HCT116 (cell line): Measurements from ENCODE around the gene LRRC8B. TPM values are rescaled to one million over a fixed set of nuclear protein-coding genes. Genes with fewer than 3 reads are reported as not detected.

Source experiments
- ATAC-seq: fragments of 200-7000 bp; cut with Tn5 transposase; 2 replicates; pipeline ENCODE4 v1.9.1; 2020; ENCODE audit warnings: mild to moderate bottlenecking, moderate library complexity
- BruUV-seq: library from RNA; stranded (reverse); fragments of 400-500 nt; replicated peaks from 2 replicates; lab custom pipeline; 2021; lab: Mats Ljungman, UMichigan
- CTCF ChIA-PET: fragments of 300-600 bp; sonication (Branson Sonifier 250); formaldehyde crosslinking; loops from one replicate; lab custom pipeline; 2021; ENCODE audit warnings: antibody characterized with exemption; lab: Charles Lee
- POLR2A ChIA-PET: fragments of 300-600, 350-600 bp; sonication (Branson Sonifier 250); formaldehyde crosslinking; loops from one replicate; lab custom pipeline; 2021; ENCODE audit warnings: antibody characterized with exemption; lab: Charles Lee
- RAD21 ChIA-PET, 2 experiments: fragments of 300-600 bp; sonication (Branson Sonifier 250); formaldehyde crosslinking; loops; one replicate each; lab custom pipeline; 2023; ENCODE audit warnings: low total read pairs in 2 of 2; ENCODE audit not compliant: uncharacterized antibody in 2 of 2, unreplicated experiment in 2 of 2, low non-redundant PET in 1 of 2; lab: Charles Lee
- DNase-seq: peaks from one replicate; pipeline ENCODE4 v3.0.0-alpha.2; 2010; ENCODE audit warnings: low read depth, low spot score
- H2AFZ ChIP-seq: fragments of 200-600 bp; shearing (Covaris generic), sonication (generic); 2 replicates; pipeline ENCODE4 v1.6.1; 2017; ENCODE audit warnings: low read depth, mixed run types, mixed read lengths, antibody characterized with exemption, low read length; ENCODE audit not compliant: poor library complexity, severe bottlenecking
- H3K27ac ChIP-seq: 2 replicates; pipeline ENCODE4 v1.5.1; 2012; ENCODE audit warnings: low read depth, low read length
- H3K27me3 ChIP-seq: fragments of 200-600 bp; sonication (generic); 2 replicates; pipeline ENCODE4 v1.6.1; 2016; ENCODE audit warnings: mixed run types, low read length, mixed read lengths; ENCODE audit not compliant: insufficient read depth
- H3K36me3 ChIP-seq, 2 experiments: fragments of 200-500 bp in 1 of 2; fragments of 200-600 bp in 1 of 2; sonication (Bioruptor generic) in 1 of 2; sonication (generic) in 1 of 2; 2 replicates each; pipeline versions ENCODE4 v1.5.1 to v1.6.1; 2014 to 2016; ENCODE audit warnings: low read length in 2 of 2, inconsistent platforms in 1 of 2, mixed read lengths in 1 of 2, mixed run types in 1 of 2; ENCODE audit not compliant: insufficient read depth in 2 of 2, control insufficient read depth in 1 of 2
- H3K4me1 ChIP-seq, 2 experiments: fragments of 200-600 bp in 1 of 2; sonication (generic) in 1 of 2; 2 replicates each; pipeline versions ENCODE4 v1.5.1 to v1.6.1; 2012 to 2017; ENCODE audit warnings: low read length in 2 of 2, inconsistent platforms in 1 of 2, mild to moderate bottlenecking in 1 of 2, mixed read lengths in 1 of 2, mixed run types in 1 of 2, moderate library complexity in 1 of 2; ENCODE audit not compliant: insufficient read depth in 2 of 2, control insufficient read depth in 1 of 2
- H3K4me2 ChIP-seq: fragments of 200-600 bp; sonication (generic); 2 replicates; pipeline ENCODE4 v1.6.1; 2017; ENCODE audit warnings: mixed run types, low read length, mixed read lengths
- H3K4me3 ChIP-seq, 2 experiments: fragments of 200-600 bp in 1 of 2; sonication (generic) in 1 of 2; replicated peaks in 1 of 2; 2 replicates each; pipeline ENCODE4 v1.5.1; 2011 to 2016; ENCODE audit warnings: low read length in 2 of 2, control low read depth in 1 of 2, low read depth in 1 of 2, mild to moderate bottlenecking in 1 of 2, mixed read lengths in 1 of 2, mixed run types in 1 of 2
- H3K79me2 ChIP-seq: fragments of 200-600 bp; sonication (generic); 2 replicates; pipeline ENCODE4 v1.6.1; 2017; ENCODE audit warnings: mild to moderate bottlenecking, mixed run types, low read length, moderate library complexity, mixed read lengths; ENCODE audit not compliant: insufficient read depth
- H3K9ac ChIP-seq: fragments of 200-600 bp; sonication (generic); 2 replicates; pipeline ENCODE4 v1.6.1; 2016; ENCODE audit warnings: low read length, mixed read lengths
- H3K9me2 ChIP-seq: fragments of 200-600 bp; sonication (generic), shearing (Covaris generic); 2 replicates; pipeline ENCODE4 v1.6.1; 2017; ENCODE audit warnings: mixed run types, mild to moderate bottlenecking, moderate library complexity; ENCODE audit not compliant: insufficient read depth
- H3K9me3 ChIP-seq, 2 experiments: fragments of 200-500 bp in 1 of 2; fragments of 200-600 bp in 1 of 2; sonication (Bioruptor generic) in 1 of 2; sonication (generic) in 1 of 2; 2 replicates each; pipeline ENCODE4 v1.6.1; 2014 to 2017; ENCODE audit warnings: low read length in 2 of 2, mixed read lengths in 2 of 2, inconsistent platforms in 1 of 2, low read depth in 1 of 2, mild to moderate bottlenecking in 1 of 2, mixed run types in 1 of 2, moderate library complexity in 1 of 2; ENCODE audit not compliant: control insufficient read depth in 1 of 2, insufficient read depth in 1 of 2
- H4K20me1 ChIP-seq: fragments of 200-600 bp; sonication (generic), shearing (Covaris generic); 2 replicates; pipeline ENCODE4 v1.6.1; 2017; ENCODE audit warnings: mixed run types, mild to moderate bottlenecking, moderate library complexity; ENCODE audit not compliant: insufficient read depth
- EZH2phosphoT487 ChIP-seq: fragments of 200-600 bp; IDR thresholded peaks from 2 replicates; pipeline ENCODE4 v1.6.1; 2018; ENCODE audit warnings: antibody characterized with exemption, borderline replicate concordance
- FOSL1 ChIP-seq: IDR thresholded peaks from 2 replicates; pipeline ENCODE4 v1.6.1; 2012; ENCODE audit warnings: low read depth
- JUND ChIP-seq: IDR thresholded peaks from 2 replicates; pipeline ENCODE4 v1.6.1; 2012
- POLR2AphosphoS5 ChIP-seq: IDR thresholded peaks from 2 replicates; pipeline ENCODE4 v1.6.1; 2011; ENCODE audit warnings: mild to moderate bottlenecking, low read depth, low read length, moderate library complexity
- RAD21 ChIP-seq: IDR thresholded peaks from 2 replicates; pipeline ENCODE4 v1.6.1; 2012; ENCODE audit warnings: low read depth, mild to moderate bottlenecking
- SIN3A ChIP-seq: IDR thresholded peaks from 2 replicates; pipeline ENCODE4 v1.6.1; 2012; ENCODE audit warnings: low read depth
- SP1 ChIP-seq: IDR thresholded peaks from 2 replicates; pipeline ENCODE4 v1.6.1; 2012; ENCODE audit warnings: low read depth
- YY1 ChIP-seq: IDR thresholded peaks from 2 replicates; pipeline ENCODE4 v1.6.1; 2011; ENCODE audit warnings: low read length, low read depth, moderate library complexity, mild to moderate bottlenecking; ENCODE audit not compliant: insufficient replicate concordance; ENCODE audit errors: extremely low read depth
- ZNF274 ChIP-seq: fragments of 200-500 bp; sonication (Bioruptor generic); IDR thresholded peaks from 2 replicates; pipeline ENCODE4 v1.6.1; 2014; ENCODE audit warnings: mild to moderate bottlenecking, low read depth, low read length, inconsistent platforms
- intact Hi-C: fragments of 100-400 bp; cut with micrococcal nuclease; formaldehyde crosslinking; loops from 2 replicates; pipeline ENCODE4 v1.10.0; 2022
- total RNA-seq: library from RNA; stranded (reverse); gene quantifications from one replicate; pipeline ENCODE4 v1.2.1, GENCODE V29; 2021; ENCODE audit not compliant: unreplicated experiment
- TF ChIP-seq, protein P1 (sequence below): IDR thresholded peaks from 2 replicates; pipeline ENCODE4 v1.6.1; 2012
- TF ChIP-seq, protein P2 (sequence below): IDR thresholded peaks from 2 replicates; pipeline ENCODE4 v1.6.1; 2012
- TF ChIP-seq, protein P3 (sequence below), 3 experiments: fragments of 200-600 bp in 1 of 3; sonication (generic) in 1 of 3; IDR thresholded peaks in 2 of 3; conservative IDR thresholded peaks in 1 of 3; 2 replicates each; pipeline ENCODE4 v1.5.1; 2012 to 2017; ENCODE audit warnings: low read depth in 2 of 3, low read length in 2 of 3, antibody characterized with exemption in 1 of 3, borderline replicate concordance in 1 of 3, control low read depth in 1 of 3, mild to moderate bottlenecking in 1 of 3, mixed read lengths in 1 of 3, mixed run types in 1 of 3, moderate library complexity in 1 of 3; ENCODE audit not compliant: insufficient read depth in 1 of 3

Gene LRRC8B
- total RNA-seq, 1 experiment from 2014 or later: 17.9 TPM

DNA sequence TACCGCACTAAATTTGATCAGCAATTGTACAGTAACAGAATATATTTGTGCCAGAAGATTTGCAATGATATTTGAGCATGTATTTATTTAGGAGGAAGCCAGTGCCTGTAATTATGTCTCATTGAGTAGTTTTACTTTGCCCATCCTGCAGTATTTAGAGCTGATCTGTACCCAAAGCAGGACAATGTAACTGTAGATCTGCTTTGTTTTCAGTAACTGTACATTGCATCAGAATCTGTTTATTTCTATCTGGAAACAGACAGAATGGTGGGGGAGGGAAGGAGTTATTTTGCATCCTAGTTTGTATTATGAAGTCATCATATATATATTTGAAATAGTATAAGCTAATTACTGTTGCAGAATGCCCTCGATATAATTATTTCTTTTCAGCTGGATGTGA, 72.1 kb downstream of the LRRC8B start:
- Histone ChIP-seq H3K36me3 (no peaks in the 10 kb centered on the region), H3K9me2 (no peaks in the 10 kb centered on the region), H3K4me2 (no peak overlapping the region), H3K4me3 (no peak overlapping the region), H3K27ac (no peak overlapping the region), H3K9ac (no peak overlapping the region), H3K27me3 (no peaks in the 10 kb centered on the region), H4K20me1 (no peaks in the 10 kb centered on the region), H2AFZ (no peak overlapping the region), H3K9me3 (no peaks in the 10 kb centered on the region), H3K4me1 (no peaks in the 10 kb centered on the region), H3K79me2 (peaks cover 11% of the 10 kb centered on the region; the same call in 1 of the 2 replicates)
- no peak for ATAC-seq
- CTCF ChIA-PET: interaction anchor here (1.6 kb wide), 1 partner anchor 113 kb away, joined by 3 read pairs; no protein-coding TSS in a partner anchor
- RAD21 ChIA-PET: no interaction called here
- no peak for DNase-seq
- no TSS peak for BruUV-seq
- TF ChIP-seq, protein P1, sequence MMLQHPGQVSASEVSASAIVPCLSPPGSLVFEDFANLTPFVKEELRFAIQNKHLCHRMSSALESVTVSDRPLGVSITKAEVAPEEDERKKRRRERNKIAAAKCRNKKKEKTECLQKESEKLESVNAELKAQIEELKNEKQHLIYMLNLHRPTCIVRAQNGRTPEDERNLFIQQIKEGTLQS: no peak
- TF ChIP-seq ZNF274 (no peak), FOSL1 (no peak), JUND (no peak), SP1 (no peak), RAD21 (no peak), EZH2phosphoT487 (no peak), SIN3A (no peak), YY1 (no peak), POLR2AphosphoS5 (no peak)
- TF ChIP-seq, protein P2, sequence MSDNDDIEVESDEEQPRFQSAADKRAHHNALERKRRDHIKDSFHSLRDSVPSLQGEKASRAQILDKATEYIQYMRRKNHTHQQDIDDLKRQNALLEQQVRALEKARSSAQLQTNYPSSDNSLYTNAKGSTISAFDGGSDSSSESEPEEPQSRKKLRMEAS: no peak
- TF ChIP-seq, protein P3, sequence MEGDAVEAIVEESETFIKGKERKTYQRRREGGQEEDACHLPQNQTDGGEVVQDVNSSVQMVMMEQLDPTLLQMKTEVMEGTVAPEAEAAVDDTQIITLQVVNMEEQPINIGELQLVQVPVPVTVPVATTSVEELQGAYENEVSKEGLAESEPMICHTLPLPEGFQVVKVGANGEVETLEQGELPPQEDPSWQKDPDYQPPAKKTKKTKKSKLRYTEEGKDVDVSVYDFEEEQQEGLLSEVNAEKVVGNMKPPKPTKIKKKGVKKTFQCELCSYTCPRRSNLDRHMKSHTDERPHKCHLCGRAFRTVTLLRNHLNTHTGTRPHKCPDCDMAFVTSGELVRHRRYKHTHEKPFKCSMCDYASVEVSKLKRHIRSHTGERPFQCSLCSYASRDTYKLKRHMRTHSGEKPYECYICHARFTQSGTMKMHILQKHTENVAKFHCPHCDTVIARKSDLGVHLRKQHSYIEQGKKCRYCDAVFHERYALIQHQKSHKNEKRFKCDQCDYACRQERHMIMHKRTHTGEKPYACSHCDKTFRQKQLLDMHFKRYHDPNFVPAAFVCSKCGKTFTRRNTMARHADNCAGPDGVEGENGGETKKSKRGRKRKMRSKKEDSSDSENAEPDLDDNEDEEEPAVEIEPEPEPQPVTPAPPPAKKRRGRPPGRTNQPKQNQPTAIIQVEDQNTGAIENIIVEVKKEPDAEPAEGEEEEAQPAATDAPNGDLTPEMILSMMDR (IDR thresholded peaks at IDR 0.05 in 2 of 3, conservative IDR thresholded peaks at IDR 0.05 in 1 of 3; ENCODE audit: borderline replicate concordance in 1 of 3, insufficient read depth in 1 of 3, low read depth in 2 of 3, low read length in 2 of 3): no peak
- POLR2A ChIA-PET: no interaction called here
- intact Hi-C loops: loop anchor here (5.0 kb wide), 1 partner anchor 599 kb away; no protein-coding TSS in a partner anchor
